HepG2 (cell line): ENCODE data around the gene EIF3L. TPM values are rescaled to one million over a fixed set of nuclear protein-coding genes. Genes with fewer than 3 reads are reported as not detected.

Experiments used
- ATAC-seq: fragments of 200-7000 bp; cut with Tn5 transposase; 3 replicates; pipeline ENCODE4 v1.9.1; 2020; ENCODE audit warnings: mild to moderate bottlenecking, moderate library complexity
- BruUV-seq: library from RNA; stranded (reverse); fragments of 400-500 nt; replicated peaks from 2 replicates; lab custom pipeline; 2021; lab: Mats Ljungman, UMichigan
- CTCF ChIA-PET: fragments of 300-600 bp; formaldehyde crosslinking; extraction: SDS; loops from one replicate; lab custom pipeline; 2021; ENCODE audit warnings: low total read pairs, inconsistent platforms, low intra/inter-chr PET ratio; lab: Yijun Ruan, JAX
- POLR2A ChIA-PET: fragments of 350-600 bp; sonication (Branson Sonifier 250); formaldehyde crosslinking; loops from one replicate; lab custom pipeline; 2020; ENCODE audit warnings: antibody characterized with exemption, inconsistent platforms; lab: Yijun Ruan, JAX
- DNase-seq: peaks from one replicate; pipeline ENCODE4 v3.0.0-alpha.2; 2015; ENCODE audit warnings: low spot score
- FAIRE-seq: peaks from 3 replicates; lab custom pipeline; 2011; peaks lifted over from hg19 to GRCh38; lab: Jason Lieb, UNC
- H2AFZ ChIP-seq: one replicate; pipeline ENCODE4 v1.6.1; 2011; ENCODE audit warnings: low read length, inconsistent platforms
- H3K27ac ChIP-seq: fragments of 300-600 bp; 3 replicates; pipeline ENCODE4 v1.8.0; 2011; ENCODE audit warnings: mixed run types, mild to moderate bottlenecking, mixed read lengths, low read length, inconsistent platforms; ENCODE audit not compliant: insufficient read depth; ENCODE audit errors: extremely low read length
- H3K27me3 ChIP-seq, 2 experiments: fragments of 200-600 bp in 1 of 2; 2 replicates in 1 of 2; 3 replicates in 1 of 2; pipeline versions ENCODE4 v1.6.0 to v1.8.0; 2011; ENCODE audit warnings: low read length in 2 of 2, mild to moderate bottlenecking in 2 of 2, moderate library complexity in 2 of 2, inconsistent platforms in 1 of 2; ENCODE audit not compliant: insufficient read depth in 2 of 2, control insufficient read depth in 1 of 2
- H3K36me3 ChIP-seq, 2 experiments: fragments of 200-600 bp in 1 of 2; replicated peaks in 1 of 2; 2 replicates in 1 of 2; 3 replicates in 1 of 2; pipeline versions ENCODE4 v1.5.1 to v1.8.0; 2011; ENCODE audit warnings: low read length in 2 of 2, inconsistent platforms in 1 of 2; ENCODE audit not compliant: insufficient read depth in 2 of 2, control insufficient read depth in 1 of 2
- H3K4me1 ChIP-seq: 2 replicates; pipeline ENCODE4 v1.5.1; 2012; ENCODE audit warnings: low read length, inconsistent platforms; ENCODE audit not compliant: insufficient read depth
- H3K4me2 ChIP-seq: 2 replicates; pipeline ENCODE4 v1.6.0; 2011; ENCODE audit warnings: low read depth, low read length, inconsistent platforms
- H3K4me3 ChIP-seq, 3 experiments: fragments of 200-600 bp in 1 of 3; sonication (generic), shearing (Covaris generic) in 1 of 3; replicated peaks in 1 of 3; 2 replicates each; pipeline ENCODE4 v1.5.1; 2011 to 2016; ENCODE audit warnings: low read length in 3 of 3, inconsistent platforms in 2 of 3, low read depth in 2 of 3, mild to moderate bottlenecking in 2 of 3, control low read depth in 1 of 3, mixed read lengths in 1 of 3; ENCODE audit not compliant: insufficient read depth in 1 of 3
- H3K79me2 ChIP-seq: one replicate; pipeline ENCODE4 v1.6.1; 2011; ENCODE audit warnings: low read length, inconsistent platforms; ENCODE audit not compliant: insufficient read depth
- H3K9ac ChIP-seq: 2 replicates; pipeline ENCODE4 v1.6.0; 2011; ENCODE audit warnings: mild to moderate bottlenecking, low read depth, low read length, inconsistent platforms; ENCODE audit not compliant: insufficient read depth
- H3K9me3 ChIP-seq: 2 replicates; pipeline ENCODE4 v1.5.1; 2012; ENCODE audit warnings: mild to moderate bottlenecking, low read length
- H4K20me1 ChIP-seq: 2 replicates; pipeline ENCODE4 v1.6.0; 2011; ENCODE audit warnings: inconsistent platforms, mild to moderate bottlenecking, low read length, moderate library complexity; ENCODE audit not compliant: insufficient read depth
- ERF ChIP-seq: IDR thresholded peaks from 2 replicates; pipeline ENCODE4 v1.6.1; 2018; ENCODE audit warnings: missing biosample characterization, missing genetic modification reagents
- KAT8 ChIP-seq: IDR thresholded peaks from 2 replicates; pipeline ENCODE4 v1.6.1; 2016; ENCODE audit warnings: missing genetic modification reagents, missing compliant biosample characterization
- RAD21 ChIP-seq: fragments of 450-650 bp; formaldehyde crosslinking; IDR thresholded peaks from 2 replicates; pipeline ENCODE4 v1.5.0; 2020; ENCODE audit warnings: mild to moderate bottlenecking
- ZNF841 ChIP-seq: sonication (generic); formaldehyde crosslinking; IDR thresholded peaks from 2 replicates; pipeline ENCODE4 v1.8.1; 2023; ENCODE audit warnings: missing genetic modification reagents, borderline replicate concordance
- WGBS: methylation state at CpG from one replicate; pipeline ENCODE4 v1.1.6; 2017; ENCODE audit warnings: low lambda C conversion rate; 5-methylcytosine and 5-hydroxymethylcytosine counted together
- in situ Hi-C: cut with HindIII; loops from 2 replicates; pipeline ENCODE4 v1.10.0; 2017; ENCODE audit warnings: low pct_unique_long_range_greater_than_20kb; ENCODE audit not compliant: extremely low pct_ligation_motif_present
- intact Hi-C: fragments of 100-400 bp; cut with micrococcal nuclease; formaldehyde crosslinking; loops from one replicate; pipeline ENCODE4 v1.10.0; 2022; ENCODE audit not compliant: unreplicated experiment
- polyA plus RNA-seq, 8 experiments: library from polyadenylated mRNA; depleted of rRNA in 3 of 8; stranded (reverse) in 7 of 8; unstranded in 1 of 8; fragments of >200 nt; fragmentation: Illumina TruSeq in 4 of 8; extraction: Trizol in 4 of 8; gene quantifications; 2 replicates each; pipeline versions ENCODE4 v1.2.1 to v1.2.3, GENCODE V29; 2011 to 2016; ENCODE audit warnings: low read depth in 4 of 8, missing spikeins in 1 of 8, mixed read lengths in 1 of 8; ENCODE audit not compliant: insufficient read depth in 1 of 8
- total RNA-seq, 5 experiments: library from RNA; depleted of rRNA; stranded (reverse); fragments of >200 nt; fragmentation: Illumina TruSeq; extraction: Trizol; gene quantifications; 2 replicates each; pipeline ENCODE4 v1.2.3, GENCODE V29; 2016; ENCODE audit warnings: low read depth in 1 of 5
- TF ChIP-seq, protein P1 (sequence below): sonication (generic); formaldehyde crosslinking; conservative IDR thresholded peaks from 2 replicates; pipeline ENCODE4 v1.8.0; 2022; ENCODE audit warnings: mild to moderate bottlenecking, moderate library complexity, missing genetic modification reagents
- TF ChIP-seq, protein P2 (sequence below): sonication (generic); formaldehyde crosslinking; IDR thresholded peaks from 2 replicates; pipeline ENCODE4 v1.8.0; 2022; ENCODE audit warnings: missing genetic modification reagents, mild to moderate bottlenecking, borderline replicate concordance
- TF ChIP-seq, protein P3 (sequence below): IDR thresholded peaks from 2 replicates; pipeline ENCODE4 v1.6.1; 2016; ENCODE audit warnings: low read depth, control low read depth
- TF ChIP-seq, protein P4 (sequence below), 2 experiments: fragments of 450-650 bp in 1 of 2; sonication (generic) in 1 of 2; formaldehyde crosslinking; IDR thresholded peaks; 2 replicates each; pipeline versions ENCODE4 v1.5.0 to v1.8.0; 2020 to 2022; ENCODE audit warnings: mild to moderate bottlenecking in 1 of 2, missing genetic modification reagents in 1 of 2

Gene EIF3L
- total and polyA plus RNA-seq, 2 of the 13 experiments (the other 11 are each of a cell fraction or from before 2014, with no cell fraction given) = 514 to 793 TPM

DNA sequence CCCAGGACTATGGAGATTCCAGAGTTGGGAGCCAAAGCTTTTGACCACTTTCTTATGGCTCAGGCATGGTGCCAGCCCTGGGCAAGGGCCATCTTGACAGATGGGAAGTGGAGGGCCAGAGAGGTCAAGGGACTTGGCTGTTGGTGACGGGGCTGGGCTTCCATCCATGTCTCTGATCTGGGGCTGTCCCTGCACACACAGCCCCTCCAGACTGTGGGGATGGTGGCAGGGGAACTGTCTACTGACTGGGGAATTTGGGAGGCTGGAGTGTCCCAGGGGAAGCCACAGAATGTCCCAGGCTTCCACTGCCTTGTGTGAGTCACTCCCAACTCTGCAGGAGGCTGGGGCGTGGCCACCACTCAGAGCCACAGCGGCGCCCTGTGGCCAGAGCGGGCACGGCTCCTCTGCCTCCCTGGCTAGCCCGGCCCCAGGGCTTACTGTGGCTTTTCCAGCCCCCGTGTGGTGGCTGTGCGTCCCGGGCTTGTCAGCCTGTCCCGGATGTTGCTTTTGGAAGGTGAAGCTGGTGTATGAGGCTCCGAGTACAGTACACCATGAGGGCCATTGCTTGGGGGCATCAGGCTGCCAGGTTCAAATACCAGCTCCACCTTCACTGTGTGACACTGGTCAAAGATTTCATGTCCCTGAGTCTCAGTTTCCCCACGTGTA is 84.6 kb downstream of the EIF3L start:
- 0 out of 2 replicates have a peak overlapping the region, but pooled peaks have one; percentile 19 for H3K9ac ChIP-seq
- H3K79me2 ChIP-seq = no peaks in the 10 kb centered on the region
- peaks cover 13% of the 10 kb centered on the region for H3K4me1 ChIP-seq
- no peak overlapping the region for H2AFZ ChIP-seq
- FAIRE-seq (peak; percentile 91), DNase-seq (peak; percentile 83), ATAC-seq (peak; percentile 98)
- H3K36me3 ChIP-seq = peaks cover 11 to 26% of the 10 kb centered on the region in 2 experiments; a peak in 4 of 5 replicates
- CTCF ChIA-PET = interaction anchor here (0.7 to 1.9 kb wide), 7 partner anchors 19 to 116 kb away, joined by 3 to 28 read pairs (median 4); no protein-coding TSS in a partner anchor
- in situ Hi-C loops (loop anchor here (10.0 kb wide), 1 partner anchor 119 kb away; no protein-coding TSS in a partner anchor), intact Hi-C loops (loop anchor here (2.0 to 5.0 kb wide), 2 partner anchors 33 to 47 kb away; no protein-coding TSS in a partner anchor)
- H3K27ac ChIP-seq = peak overlapping the region; percentile 21
- H4K20me1 ChIP-seq = no peaks in the 10 kb centered on the region
- no peaks in the 10 kb centered on the region for H3K27me3 ChIP-seq
- no TSS peak for BruUV-seq
- no peaks in the 10 kb centered on the region for H3K9me3 ChIP-seq
- no CpG with 5 or more reads among the region's 13 CpGs for WGBS
- peak overlapping the region; percentile 41; the same call in 1 of the 2 replicates for H3K4me2 ChIP-seq
- POLR2A ChIA-PET = interaction anchor here (0.7 to 1.1 kb wide), 2 partner anchors 27 to 79 kb away, joined by 3 to 4 read pairs; partner anchors contain the start of gene MICALL1
- no peak overlapping the region for H3K4me3 ChIP-seq
- TF ChIP-seq ZNF841 (CRISPR knock-in tag) (no peak), KAT8 (CRISPR knock-in tag) (peak; percentile 61), ERF (CRISPR knock-in tag) (peak; percentile 67; the same call in 1 of the 2 replicates), RAD21 (CRISPR knock-in tag) (peak; percentile 96)
- TF ChIP-seq, protein P1, sequence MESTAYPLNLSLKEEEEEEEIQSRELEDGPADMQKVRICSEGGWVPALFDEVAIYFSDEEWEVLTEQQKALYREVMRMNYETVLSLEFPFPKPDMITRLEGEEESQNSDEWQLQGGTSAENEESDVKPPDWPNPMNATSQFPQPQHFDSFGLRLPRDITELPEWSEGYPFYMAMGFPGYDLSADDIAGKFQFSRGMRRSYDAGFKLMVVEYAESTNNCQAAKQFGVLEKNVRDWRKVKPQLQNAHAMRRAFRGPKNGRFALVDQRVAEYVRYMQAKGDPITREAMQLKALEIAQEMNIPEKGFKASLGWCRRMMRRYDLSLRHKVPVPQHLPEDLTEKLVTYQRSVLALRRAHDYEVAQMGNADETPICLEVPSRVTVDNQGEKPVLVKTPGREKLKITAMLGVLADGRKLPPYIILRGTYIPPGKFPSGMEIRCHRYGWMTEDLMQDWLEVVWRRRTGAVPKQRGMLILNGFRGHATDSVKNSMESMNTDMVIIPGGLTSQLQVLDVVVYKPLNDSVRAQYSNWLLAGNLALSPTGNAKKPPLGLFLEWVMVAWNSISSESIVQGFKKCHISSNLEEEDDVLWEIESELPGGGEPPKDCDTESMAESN = peak; percentile 71; the same call in 1 of the 2 replicates
- TF ChIP-seq, protein P2, sequence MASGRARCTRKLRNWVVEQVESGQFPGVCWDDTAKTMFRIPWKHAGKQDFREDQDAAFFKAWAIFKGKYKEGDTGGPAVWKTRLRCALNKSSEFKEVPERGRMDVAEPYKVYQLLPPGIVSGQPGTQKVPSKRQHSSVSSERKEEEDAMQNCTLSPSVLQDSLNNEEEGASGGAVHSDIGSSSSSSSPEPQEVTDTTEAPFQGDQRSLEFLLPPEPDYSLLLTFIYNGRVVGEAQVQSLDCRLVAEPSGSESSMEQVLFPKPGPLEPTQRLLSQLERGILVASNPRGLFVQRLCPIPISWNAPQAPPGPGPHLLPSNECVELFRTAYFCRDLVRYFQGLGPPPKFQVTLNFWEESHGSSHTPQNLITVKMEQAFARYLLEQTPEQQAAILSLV (CRISPR knock-in tag) = peak; percentile 82; the same call in 1 of the 2 replicates
- TF ChIP-seq, protein P3, sequence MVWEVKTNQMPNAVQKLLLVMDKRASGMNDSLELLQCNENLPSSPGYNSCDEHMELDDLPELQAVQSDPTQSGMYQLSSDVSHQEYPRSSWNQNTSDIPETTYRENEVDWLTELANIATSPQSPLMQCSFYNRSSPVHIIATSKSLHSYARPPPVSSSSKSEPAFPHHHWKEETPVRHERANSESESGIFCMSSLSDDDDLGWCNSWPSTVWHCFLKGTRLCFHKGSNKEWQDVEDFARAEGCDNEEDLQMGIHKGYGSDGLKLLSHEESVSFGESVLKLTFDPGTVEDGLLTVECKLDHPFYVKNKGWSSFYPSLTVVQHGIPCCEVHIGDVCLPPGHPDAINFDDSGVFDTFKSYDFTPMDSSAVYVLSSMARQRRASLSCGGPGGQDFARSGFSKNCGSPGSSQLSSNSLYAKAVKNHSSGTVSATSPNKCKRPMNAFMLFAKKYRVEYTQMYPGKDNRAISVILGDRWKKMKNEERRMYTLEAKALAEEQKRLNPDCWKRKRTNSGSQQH = peak; percentile 46; the same call in 1 of the 2 replicates
- TF ChIP-seq, protein P4, sequence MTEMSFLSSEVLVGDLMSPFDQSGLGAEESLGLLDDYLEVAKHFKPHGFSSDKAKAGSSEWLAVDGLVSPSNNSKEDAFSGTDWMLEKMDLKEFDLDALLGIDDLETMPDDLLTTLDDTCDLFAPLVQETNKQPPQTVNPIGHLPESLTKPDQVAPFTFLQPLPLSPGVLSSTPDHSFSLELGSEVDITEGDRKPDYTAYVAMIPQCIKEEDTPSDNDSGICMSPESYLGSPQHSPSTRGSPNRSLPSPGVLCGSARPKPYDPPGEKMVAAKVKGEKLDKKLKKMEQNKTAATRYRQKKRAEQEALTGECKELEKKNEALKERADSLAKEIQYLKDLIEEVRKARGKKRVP (CRISPR knock-in tag; IDR thresholded peaks at IDR 0.05) = no peak
